GM12878 (cell line): Measurements from ENCODE around the gene TMEM150B. TPM values are rescaled to one million over a fixed set of nuclear protein-coding genes. Genes with fewer than 3 reads are reported as not detected.

ENCODE experiments used
- ATAC-seq: fragments of 200-7000 bp; cut with Tn5 transposase; 3 replicates; pipeline ENCODE4 v1.9.1; 2020; ENCODE audit warnings: mild to moderate bottlenecking, moderate library complexity
- BruUV-seq: library from RNA; stranded (reverse); fragments of 400-500 nt; replicated peaks from 2 replicates; lab custom pipeline; 2021; lab: Mats Ljungman, UMichigan
- CTCF ChIA-PET: fragments of 300-600 bp; sonication (Branson Sonifier 250); formaldehyde crosslinking; extraction: SDS; loops from one replicate; lab custom pipeline; 2021; ENCODE audit warnings: inconsistent platforms; lab: Yijun Ruan, JAX
- POLR2A ChIA-PET: fragments of 350-600 bp; formaldehyde crosslinking; extraction: SDS; loops from one replicate; lab custom pipeline; 2021; ENCODE audit warnings: inconsistent platforms; lab: Charles Lee
- RAD21 ChIA-PET: fragments of 300-600 bp; sonication (Branson Sonifier 250); formaldehyde crosslinking; loops from one replicate; lab custom pipeline; 2023; ENCODE audit warnings: antibody characterized with exemption; ENCODE audit not compliant: unreplicated experiment; lab: Charles Lee
- SMC1A ChIA-PET: fragments of 300-600 bp; sonication (Branson Sonifier 250); formaldehyde crosslinking; loops from one replicate; lab custom pipeline; 2023; ENCODE audit not compliant: unreplicated experiment, uncharacterized antibody; lab: Charles Lee
- DNase-seq: peaks from one replicate; pipeline ENCODE4 v3.0.0-alpha.2; 2011; ENCODE audit warnings: low read depth, low spot score
- FAIRE-seq: peaks from 3 replicates; lab custom pipeline; 2011; peaks lifted over from hg19 to GRCh38; lab: Jason Lieb, UNC
- H2AFZ ChIP-seq: 2 replicates; pipeline ENCODE4 v1.6.0; 2011; ENCODE audit warnings: low read depth, low read length, control low read depth; ENCODE audit not compliant: control insufficient read depth
- H3K27ac ChIP-seq: 2 replicates; pipeline ENCODE4 v1.5.1; 2011; ENCODE audit warnings: control low read depth; ENCODE audit not compliant: control insufficient read depth, insufficient read depth
- H3K27me3 ChIP-seq, 2 experiments: replicated peaks in 1 of 2; 2 replicates each; pipeline versions ENCODE4 v1.6.0 to v1.6.1; 2011; ENCODE audit warnings: low read length in 1 of 2; ENCODE audit not compliant: control insufficient read depth in 2 of 2, insufficient read depth in 2 of 2
- H3K36me3 ChIP-seq, 2 experiments: 2 replicates each; pipeline ENCODE4 v1.5.1; 2011; ENCODE audit warnings: low read length in 1 of 2; ENCODE audit not compliant: control insufficient read depth in 2 of 2, insufficient read depth in 2 of 2
- H3K4me1 ChIP-seq: 2 replicates; pipeline ENCODE4 v1.6.1; 2011; ENCODE audit warnings: mild to moderate bottlenecking, low read length, moderate library complexity, mixed read lengths; ENCODE audit not compliant: control insufficient read depth, insufficient read depth
- H3K4me2 ChIP-seq: 2 replicates; pipeline ENCODE4 v1.6.0; 2011; ENCODE audit warnings: control low read depth; ENCODE audit not compliant: control insufficient read depth, insufficient read depth
- H3K4me3 ChIP-seq: fragments of 200-600 bp; sonication (generic); 2 replicates; pipeline ENCODE4 v1.5.1; 2016
- H3K79me2 ChIP-seq: 2 replicates; pipeline ENCODE4 v1.6.0; 2011; ENCODE audit warnings: low read length; ENCODE audit not compliant: control insufficient read depth, insufficient read depth
- H3K9ac ChIP-seq: 2 replicates; pipeline ENCODE4 v1.8.0; 2011; ENCODE audit warnings: low read length, control low read depth, mixed read lengths; ENCODE audit not compliant: control insufficient read depth, insufficient read depth
- H3K9me3 ChIP-seq: replicated peaks from 3 replicates; pipeline ENCODE4 v1.5.1; 2011; ENCODE audit warnings: mild to moderate bottlenecking, low read length; ENCODE audit not compliant: control insufficient read depth, insufficient read depth
- H4K20me1 ChIP-seq: 2 replicates; pipeline ENCODE4 v1.6.0; 2011; ENCODE audit not compliant: control insufficient read depth, insufficient read depth
- BCLAF1 ChIP-seq: fragments of 450-650 bp; IDR thresholded peaks from 2 replicates; pipeline ENCODE4 v1.6.1; 2017; ENCODE audit warnings: antibody characterized with exemption, mild to moderate bottlenecking, moderate library complexity
- BMI1 ChIP-seq: fragments of 450-650 bp; IDR thresholded peaks from 2 replicates; pipeline ENCODE4 v1.6.1; 2016; ENCODE audit warnings: mild to moderate bottlenecking, moderate library complexity, borderline replicate concordance
- BRCA1 ChIP-seq: IDR thresholded peaks from 2 replicates; pipeline ENCODE4 v1.6.1; 2011; ENCODE audit warnings: low read depth, low read length, improper control_type of control experiment
- CHD2 ChIP-seq: IDR thresholded peaks from 2 replicates; pipeline ENCODE4 v1.6.1; 2011; ENCODE audit warnings: low read depth, low read length, improper control_type of control experiment, borderline replicate concordance
- CTCF ChIP-seq, 3 experiments: IDR thresholded peaks in 2 of 3; conservative IDR thresholded peaks in 1 of 3; 2 replicates each; pipeline ENCODE4 v1.5.1; 2011; ENCODE audit warnings: low read depth in 3 of 3, low read length in 3 of 3, mild to moderate bottlenecking in 3 of 3, control low read depth in 2 of 3, moderate library complexity in 2 of 3, inconsistent platforms in 1 of 3, mixed read lengths in 1 of 3; ENCODE audit not compliant: control insufficient read depth in 2 of 3, insufficient read depth in 1 of 3; ENCODE audit errors: extremely low read depth in 1 of 3
- HDAC6 ChIP-seq: fragments of 200-600 bp; sonication (generic); IDR thresholded peaks from one replicate; pipeline ENCODE4 v1.8.0; 2017; ENCODE audit warnings: antibody characterized with exemption; ENCODE audit not compliant: unreplicated experiment
- IKZF2 ChIP-seq, 2 experiments: fragments of 450-650 bp; IDR thresholded peaks; 2 replicates each; pipeline ENCODE4 v1.6.1; 2017; ENCODE audit warnings: mild to moderate bottlenecking in 2 of 2, moderate library complexity in 2 of 2
- KLF5 ChIP-seq: fragments of 450-650 bp; IDR thresholded peaks from 2 replicates; pipeline ENCODE4 v1.6.1; 2014; ENCODE audit warnings: mild to moderate bottlenecking; ENCODE audit not compliant: partially characterized antibody
- NFYA ChIP-seq: IDR thresholded peaks from 2 replicates; pipeline ENCODE4 v1.6.1; 2011; ENCODE audit warnings: low read depth, mild to moderate bottlenecking, low read length, improper control_type of control experiment, borderline replicate concordance
- NKRF ChIP-seq: fragments of 450-650 bp; conservative IDR thresholded peaks from 2 replicates; pipeline ENCODE4 v1.6.1; 2017; ENCODE audit warnings: mild to moderate bottlenecking, moderate library complexity
- NR2F1 ChIP-seq: fragments of 450-650 bp; conservative IDR thresholded peaks from 2 replicates; pipeline ENCODE4 v1.6.1; 2017; ENCODE audit warnings: mild to moderate bottlenecking
- RCOR1 ChIP-seq: conservative IDR thresholded peaks from 2 replicates; pipeline ENCODE4 v1.6.1; 2012; ENCODE audit warnings: low read depth, low read length, improper control_type of control experiment
- SP1 ChIP-seq: IDR thresholded peaks from one replicate; pipeline ENCODE4 v1.6.1; 2011; ENCODE audit warnings: low read depth, low read length
- SPI1 ChIP-seq: IDR thresholded peaks from 2 replicates; pipeline ENCODE4 v1.6.1; 2011; ENCODE audit warnings: low read depth, mild to moderate bottlenecking, low read length, moderate library complexity, borderline replicate concordance; ENCODE audit not compliant: insufficient read depth
- ZBED1 ChIP-seq: IDR thresholded peaks from 2 replicates; pipeline ENCODE4 v1.6.1; 2016; ENCODE audit warnings: borderline replicate concordance
- ZSCAN29 ChIP-seq: fragments of 450-650 bp; IDR thresholded peaks from 2 replicates; pipeline ENCODE4 v1.6.1; 2017; ENCODE audit warnings: mild to moderate bottlenecking, moderate library complexity
- WGBS: methylation state at CpG from one replicate; pipeline ENCODE4 v1.1.6; 2016; ENCODE audit warnings: low lambda C conversion rate; ENCODE audit not compliant: insufficient replicate concordance, insufficient coverage; ENCODE audit errors: missing lambda C conversion rate; 5-methylcytosine and 5-hydroxymethylcytosine counted together
- in situ Hi-C: fragments of 300-500 bp; cut with MboI; formaldehyde crosslinking; loops from 9 replicates; pipeline ENCODE4 v1.14.3; 2018; ENCODE audit warnings: mixed read lengths
- intact Hi-C: fragments of 100-400 bp; cut with micrococcal nuclease; formaldehyde crosslinking; loops from one replicate; pipeline ENCODE4 v1.14.2; 2022; ENCODE audit not compliant: unreplicated experiment
- polyA plus RNA-seq, 11 experiments: library from polyadenylated mRNA; depleted of rRNA in 4 of 11; unstranded in 6 of 11; stranded (reverse) in 5 of 11; fragments of >200 nt; fragmentation: Nextera tagmentation in 4 of 11; fragmentation: Illumina TruSeq in 1 of 11; extraction: Ambion mirVana in 4 of 11; extraction: Trizol in 1 of 11; gene quantifications; 1 replicate in 1 of 11; 2 replicates in 10 of 11; pipeline versions ENCODE4 v1.2.1 to v1.2.3, GENCODE V29; 2011 to 2016; ENCODE audit warnings: inconsistent platforms in 2 of 11, missing spikeins in 2 of 11, low read depth in 1 of 11
- total RNA-seq, 4 experiments: library from RNA; depleted of rRNA in 3 of 4; stranded (reverse); fragments of >200 nt in 3 of 4; fragmentation: Illumina TruSeq in 1 of 4; extraction: Trizol in 1 of 4; gene quantifications; 2 replicates each; pipeline versions ENCODE4 v1.2.1 to v1.2.3, GENCODE V29; 2013 to 2021

TMEM150B gene
- total and polyA plus RNA-seq, 10 of the 15 experiments (the other 5 are each of a cell fraction or from before 2014, with no cell fraction given): 0.09 to 0.23 (median 0.18) TPM; not detected in 6

GRCh38 chr19:55314396-55314795 is 10.7 kb downstream of the TMEM150B start (continued):
- TF ChIP-seq SPI1 (no peak), KLF5 (no peak), NKRF (no peak), CHD2 (no peak), CTCF (IDR thresholded peaks at IDR 0.05 in 2 of 3, conservative IDR thresholded peaks at IDR 0.05 in 1 of 3; ENCODE audit: control insufficient read depth in 2 of 3, extremely low read depth in 1 of 3, insufficient read depth in 1 of 3, low read depth in 3 of 3, low read length in 3 of 3) (no peak), HDAC6 (no peak)

GRCh38 chr19:55312621-55313512 is 12.3 kb downstream of the TMEM150B start:
- Histone ChIP-seq H4K20me1 (no peaks in the 10 kb centered on the region), H3K27me3 (no peaks in the 10 kb centered on the region), H3K79me2 (no peaks in the 10 kb centered on the region), H2AFZ (no peak overlapping the region), H3K9me3 (no peaks in the 10 kb centered on the region), H3K4me1 (no peaks in the 10 kb centered on the region), H3K4me2 (no peak overlapping the region), H3K4me3 (no peak overlapping the region), H3K27ac (no peak overlapping the region), H3K36me3 (no peaks in the 10 kb centered on the region), H3K9ac (no peak overlapping the region)
- ChIA-PET POLR2A (interaction anchor here (0.7 kb wide), 1 partner anchor 38 kb away, joined by 6 read pairs; no protein-coding TSS in a partner anchor), SMC1A (no interaction called here), RAD21 (no interaction called here), CTCF (interaction anchor here (0.6 to 3.4 kb wide), 2 partner anchors 11 to 108 kb away, joined by 3 to 16 read pairs; no protein-coding TSS in a partner anchor)
- FAIRE-seq: no peak
- in situ Hi-C loops: no loop called here
- ATAC-seq: no peak
- no TSS peak for BruUV-seq
- WGBS: 67% methylated on average over 41 of the region's 47 CpGs
- DNase-seq: no peak
- intact Hi-C loops: no loop called here
- TF ChIP-seq IKZF2 (IDR thresholded peaks at IDR 0.05): no peak
- no peak for TF ChIP-seq SP1
- TF ChIP-seq NFYA: no peak
- no peak for TF ChIP-seq BMI1
- TF ChIP-seq BCLAF1: no peak
- TF ChIP-seq NR2F1: no peak
- no peak for TF ChIP-seq RCOR1
- no peak for TF ChIP-seq ZSCAN29
- TF ChIP-seq BRCA1: no peak
- TF ChIP-seq ZBED1: no peak
